GM18873 (cell line): ENCODE measurements around the gene RAB19.
A peak's percentile ranks its signal among the peaks of the same experiment; 100 is the strongest.

ENCODE experiments used
- ATAC-seq: cut with Tn5 transposase; IDR thresholded peaks from one replicate; pipeline ENCODE4 v1.9.1; 2021; ENCODE audit warnings: mild to moderate bottlenecking, moderate library complexity, moderate number of reproducible peaks; ENCODE audit not compliant: unreplicated experiment, low FRiP score

RAB19 gene, protein sequence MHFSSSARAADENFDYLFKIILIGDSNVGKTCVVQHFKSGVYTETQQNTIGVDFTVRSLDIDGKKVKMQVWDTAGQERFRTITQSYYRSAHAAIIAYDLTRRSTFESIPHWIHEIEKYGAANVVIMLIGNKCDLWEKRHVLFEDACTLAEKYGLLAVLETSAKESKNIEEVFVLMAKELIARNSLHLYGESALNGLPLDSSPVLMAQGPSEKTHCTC

DNA sequence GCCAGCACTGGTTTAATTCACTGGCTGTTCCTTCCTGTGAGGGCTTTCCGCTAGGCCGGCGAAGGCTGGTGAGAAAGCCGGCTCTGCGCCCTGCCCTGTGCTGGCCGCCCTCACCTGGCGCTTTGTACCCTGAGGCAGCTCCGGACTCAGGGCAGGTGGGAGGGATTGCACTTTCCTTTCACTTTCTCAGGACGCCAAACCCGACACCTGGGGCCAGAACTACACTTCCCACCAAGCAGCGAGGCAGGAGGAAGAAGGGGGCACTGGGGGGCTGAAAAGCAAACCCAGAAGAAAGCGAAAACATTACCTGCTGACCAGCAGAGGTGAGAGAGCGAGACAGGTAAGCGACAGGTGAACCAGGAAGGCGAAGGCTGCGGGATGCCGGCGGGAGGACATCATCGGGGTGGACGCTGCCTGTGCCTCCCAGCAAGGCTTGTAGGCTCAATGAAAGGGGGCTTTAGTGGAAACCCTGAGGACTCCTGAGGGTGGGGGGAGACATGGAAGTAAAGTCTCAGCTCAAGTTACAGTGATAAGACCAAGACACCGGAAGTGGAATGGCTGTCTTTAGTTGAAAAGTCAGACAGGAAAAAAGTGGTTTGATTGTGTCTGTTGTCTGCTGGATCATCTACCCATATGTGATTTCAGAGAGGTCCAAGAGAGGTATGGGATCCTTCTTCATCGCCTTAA, at the start of gene RAB19:
RAB19 (plus strand) TSS at position 181 of the 687 bp plus-strand sequence. CDS start 3,589 bp downstream, outside the sequence.
- no peak for ATAC-seq

DNA sequence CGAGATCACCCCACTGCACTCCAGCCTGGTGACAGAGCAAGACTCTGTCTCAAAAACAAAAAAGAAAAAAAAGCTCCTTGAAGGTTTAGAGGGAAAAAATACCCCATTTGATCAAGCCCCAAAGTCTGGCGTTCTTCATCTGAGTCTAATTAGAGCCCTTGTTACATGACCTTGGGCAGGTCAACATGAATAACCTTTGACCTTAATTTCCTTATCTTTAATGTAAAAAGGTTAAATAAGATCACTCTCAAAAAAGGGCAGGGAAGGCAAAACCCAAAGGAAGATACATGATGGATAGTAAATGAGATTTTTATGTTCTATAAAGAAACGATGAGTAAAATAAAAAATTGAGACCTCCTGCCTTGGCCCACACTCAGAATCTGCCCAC, 45.8 kb upstream of the RAB19 start:
- ATAC-seq = no peak

DNA sequence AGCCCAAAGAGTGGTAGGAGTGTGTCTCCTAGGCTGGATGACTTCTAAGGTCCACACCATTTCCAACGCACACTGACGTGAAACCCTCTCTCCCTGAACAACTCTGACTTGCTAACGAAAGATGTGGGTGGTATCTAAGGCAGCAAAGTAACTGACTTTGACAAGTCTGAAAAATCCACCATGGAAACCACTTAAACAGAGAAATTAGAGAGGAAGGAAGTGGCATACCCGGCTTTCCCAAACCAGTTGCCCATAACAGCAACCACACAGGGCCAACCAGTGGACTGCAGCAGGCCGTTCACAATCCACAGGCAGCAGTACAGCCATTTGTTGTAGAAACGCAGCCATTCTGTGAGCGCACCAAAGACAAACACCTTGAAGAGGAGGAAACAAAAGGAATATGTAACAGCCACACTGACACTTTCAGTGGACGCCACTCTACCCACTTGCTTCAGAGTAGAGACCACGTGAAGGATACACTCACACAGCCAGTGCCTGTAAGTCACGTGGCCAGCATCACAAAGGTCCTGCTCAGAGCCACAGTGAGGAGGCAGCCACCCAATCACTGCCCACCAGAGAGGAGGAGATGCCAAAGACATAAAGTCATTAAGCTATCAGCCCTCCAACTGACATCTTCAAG, 45.3 kb upstream of the RAB19 start:
- ATAC-seq = no peak

DNA sequence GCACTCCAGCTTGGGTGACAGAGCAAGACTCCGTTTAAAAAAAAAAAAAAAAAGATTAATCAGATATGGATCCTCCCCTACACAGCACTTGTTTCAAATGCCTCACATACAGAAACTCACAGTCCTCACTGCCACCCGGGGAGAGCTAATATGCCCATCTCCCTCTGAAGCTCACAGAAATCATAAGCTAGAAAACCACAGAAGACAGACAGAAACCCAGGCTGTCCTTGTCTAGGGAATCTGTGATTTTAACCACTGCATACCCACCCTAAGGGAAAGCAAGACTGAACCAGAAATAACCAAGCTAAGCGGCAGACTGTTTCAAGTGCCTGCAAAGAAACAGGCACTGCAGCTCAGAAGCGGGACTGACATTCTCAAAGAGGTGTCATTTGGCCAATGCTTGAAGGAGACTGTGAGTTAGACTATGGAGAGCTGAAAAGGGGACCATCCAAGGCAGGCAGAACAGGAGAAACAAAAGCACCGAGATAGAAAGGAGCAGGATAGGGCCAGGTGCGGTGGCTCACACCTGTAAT, 43.1 kb upstream of the RAB19 start:
- ATAC-seq = no peak

DNA sequence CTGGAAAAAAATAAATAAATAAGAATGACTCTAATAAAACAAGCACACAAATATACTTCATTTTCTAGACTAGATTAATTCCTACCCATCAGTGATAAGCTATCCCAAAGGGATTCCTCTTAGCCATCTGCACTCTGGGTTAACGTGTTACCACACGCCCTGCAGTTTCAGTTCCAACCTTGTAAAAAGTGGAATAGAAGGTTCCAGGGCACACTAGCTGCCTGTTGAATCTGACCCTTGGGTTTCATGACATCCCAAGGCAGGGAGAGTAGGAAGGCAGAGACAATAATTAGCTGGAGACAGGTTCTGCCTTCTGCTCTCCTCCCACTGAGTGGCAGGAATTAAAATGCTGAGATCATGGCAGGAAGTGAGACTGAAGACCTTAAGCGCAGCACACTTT, 39.0 kb upstream of the RAB19 start:
- no peak for ATAC-seq

DNA sequence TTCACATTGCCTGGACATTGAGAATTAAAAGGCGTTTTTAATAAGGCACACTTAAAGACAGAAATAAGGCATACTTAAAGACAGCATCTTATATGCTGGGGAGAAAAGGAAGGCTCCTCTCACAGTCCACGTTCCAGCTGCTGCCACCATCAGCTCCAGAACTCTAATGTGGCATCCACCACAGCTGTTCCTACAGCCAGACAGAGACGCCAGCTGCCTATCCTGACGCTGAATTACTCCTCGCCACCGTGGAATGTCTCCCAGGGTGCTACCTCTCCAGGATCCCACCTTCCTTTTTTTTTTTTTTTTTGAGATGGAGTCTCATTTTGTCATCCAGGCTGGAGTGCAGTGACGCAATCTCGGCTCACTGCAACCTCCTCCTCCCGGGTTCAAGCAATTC, 36.3 kb upstream of the RAB19 start:
- ATAC-seq = no peak

DNA sequence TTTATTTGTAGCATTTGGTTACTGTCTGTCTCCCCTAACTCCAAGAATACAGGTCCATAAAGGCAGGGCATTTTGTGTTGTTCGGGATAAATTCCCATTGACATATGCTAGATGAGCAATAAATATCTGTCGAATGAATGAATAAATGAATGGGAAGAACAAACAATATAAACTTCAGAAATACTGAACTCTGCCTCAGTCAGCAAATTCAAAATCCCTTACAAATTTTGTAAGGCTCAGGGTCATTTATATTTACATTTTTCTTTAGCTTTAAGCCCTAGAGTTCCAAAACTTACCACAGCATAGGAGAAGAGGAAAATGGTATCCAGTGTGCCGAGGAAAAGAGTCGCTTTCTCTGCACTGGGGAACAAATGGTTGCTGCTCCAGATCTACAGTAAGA, 34.6 kb upstream of the RAB19 start:
- no peak for ATAC-seq

DNA sequence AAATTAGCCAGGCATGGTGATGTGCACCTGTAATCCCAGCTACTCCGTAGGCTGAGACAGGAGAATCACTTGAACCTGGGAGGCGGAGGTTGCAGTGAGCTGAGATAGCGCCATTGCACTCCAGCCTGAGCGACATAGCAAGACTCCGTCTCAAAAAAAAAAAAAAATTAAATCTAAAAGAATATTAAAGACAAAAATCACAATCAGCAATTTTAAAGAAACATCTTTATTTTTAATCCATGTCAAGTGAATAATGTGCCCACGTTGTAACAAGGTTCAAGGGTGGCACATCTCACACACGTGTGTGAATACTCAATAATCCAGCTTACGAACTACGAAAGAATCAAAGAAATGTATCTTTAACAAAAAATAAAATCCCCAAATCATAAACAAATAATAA, 28.5 kb upstream of the RAB19 start:
- ATAC-seq = no peak

DNA sequence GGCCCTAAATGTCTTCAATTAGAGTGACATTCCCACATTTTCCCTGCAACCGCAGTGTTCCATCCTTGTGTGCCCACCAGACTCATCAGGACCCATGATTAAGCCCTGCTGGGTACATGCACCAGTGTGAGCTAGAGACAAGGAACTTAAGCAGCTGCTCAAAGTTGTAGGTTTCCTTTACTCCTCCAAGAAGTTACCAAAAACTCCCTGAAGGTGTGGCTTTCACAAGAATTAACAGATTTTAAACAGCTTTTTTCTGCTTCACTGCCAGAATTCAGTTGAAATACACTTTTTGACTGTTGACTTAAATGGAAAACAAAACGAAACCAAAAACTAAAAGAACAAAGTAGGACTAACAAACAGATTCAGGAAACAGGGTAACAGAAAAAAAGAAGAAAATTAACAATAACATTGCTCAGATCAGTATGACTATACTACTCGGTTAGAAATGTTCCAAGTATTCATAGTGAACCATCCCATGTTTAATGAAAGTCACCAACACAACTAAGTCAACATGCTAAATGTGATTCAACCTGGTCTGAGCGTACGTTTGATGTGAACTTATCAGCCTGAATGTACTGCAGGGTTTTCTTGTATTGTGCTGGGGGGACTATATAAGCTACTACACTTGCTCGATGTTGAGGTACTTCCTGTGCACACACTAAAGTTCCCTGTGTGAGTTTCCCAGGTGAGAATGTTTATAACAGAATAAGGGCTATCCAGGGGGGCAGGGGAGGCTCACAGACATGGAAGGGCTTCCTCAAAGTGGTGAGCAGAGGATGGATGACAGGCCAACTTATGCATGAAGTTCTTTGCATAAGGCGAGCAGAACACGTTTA, 27.7 kb upstream of the RAB19 start:
- no peak for ATAC-seq

DNA sequence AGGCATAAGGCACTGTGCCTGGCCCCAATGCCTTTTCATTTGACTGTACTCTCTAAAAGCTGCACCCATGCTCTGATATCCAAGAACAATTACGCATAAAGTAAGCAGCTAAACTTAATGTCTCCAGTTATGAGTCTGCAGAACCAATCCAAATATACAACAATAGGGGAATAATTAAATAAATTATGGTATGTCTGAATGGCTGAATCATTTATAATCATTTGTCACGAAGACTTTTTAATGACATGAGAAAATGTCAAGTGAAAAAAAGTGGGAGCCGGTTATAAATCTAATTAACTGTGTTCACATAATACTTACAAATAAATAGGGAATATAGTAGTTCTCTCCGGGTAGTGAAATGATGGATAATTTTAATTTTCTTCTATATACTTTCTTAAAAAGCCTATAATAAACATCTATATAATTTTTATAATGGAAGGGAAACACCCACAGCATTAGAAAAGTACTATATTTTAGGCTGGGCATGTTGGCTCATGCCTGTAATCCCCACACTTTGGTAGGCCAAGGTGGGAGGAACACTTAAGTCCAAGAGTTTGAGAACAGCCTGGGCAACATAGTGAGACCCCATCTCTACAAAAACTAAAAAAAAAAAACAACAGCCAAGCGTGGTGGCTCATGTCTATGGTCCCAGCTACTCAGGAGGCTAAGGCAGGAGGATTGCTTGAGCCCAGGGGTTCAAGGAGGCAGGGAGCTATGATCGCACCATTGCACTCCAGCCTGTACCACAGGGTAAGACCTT, 19.7 kb upstream of the RAB19 start:
- no peak for ATAC-seq

DNA sequence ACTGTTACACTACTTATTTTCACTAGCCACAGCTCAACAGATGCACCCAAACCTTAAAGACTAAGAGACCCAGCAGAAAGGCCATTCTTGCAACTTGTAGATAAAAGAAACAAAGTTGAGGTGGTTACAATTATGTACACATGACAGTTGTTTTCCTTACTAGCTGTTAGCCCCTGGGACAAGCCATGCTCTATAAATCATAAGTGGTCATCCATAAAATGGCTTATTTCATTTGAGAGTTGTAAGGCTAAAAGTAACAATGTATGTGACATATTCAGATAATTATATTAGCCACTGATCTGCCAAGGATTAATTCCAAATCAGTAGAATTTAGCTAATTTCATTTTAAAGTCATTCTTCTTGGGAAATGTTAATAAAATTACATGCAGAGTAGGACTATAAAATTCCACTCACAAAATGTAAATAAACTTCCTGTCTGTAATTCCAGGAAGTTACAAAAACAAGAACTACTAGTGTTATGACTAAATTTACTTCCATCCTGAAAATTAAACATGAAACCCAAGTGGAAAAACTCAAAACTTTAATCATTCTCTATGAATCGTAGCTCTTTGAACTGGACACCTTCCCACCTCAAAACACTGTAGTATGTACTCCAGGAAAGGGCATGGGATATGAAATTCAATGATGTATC, 18.8 kb upstream of the RAB19 start:
- no peak for ATAC-seq

DNA sequence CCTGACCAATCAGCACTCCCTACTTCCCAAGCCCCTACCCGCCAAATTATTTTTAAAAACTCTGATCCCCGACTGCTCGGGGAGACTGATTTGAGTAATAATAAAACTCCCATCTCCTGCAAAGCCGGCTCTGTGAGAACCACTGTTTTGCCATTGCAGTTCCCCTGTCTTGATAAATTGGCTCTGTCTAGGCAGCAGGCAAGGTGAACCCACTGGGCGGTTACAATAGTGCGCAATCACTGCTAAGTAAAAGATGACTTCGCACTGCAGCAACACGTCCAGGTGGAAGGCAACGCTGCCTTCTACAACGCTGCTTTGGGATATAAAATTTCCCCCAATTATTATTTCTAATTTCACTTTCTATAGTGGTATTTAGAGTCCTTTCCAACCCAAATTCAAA, 14.4 kb upstream of the RAB19 start:
- ATAC-seq = no peak

DNA sequence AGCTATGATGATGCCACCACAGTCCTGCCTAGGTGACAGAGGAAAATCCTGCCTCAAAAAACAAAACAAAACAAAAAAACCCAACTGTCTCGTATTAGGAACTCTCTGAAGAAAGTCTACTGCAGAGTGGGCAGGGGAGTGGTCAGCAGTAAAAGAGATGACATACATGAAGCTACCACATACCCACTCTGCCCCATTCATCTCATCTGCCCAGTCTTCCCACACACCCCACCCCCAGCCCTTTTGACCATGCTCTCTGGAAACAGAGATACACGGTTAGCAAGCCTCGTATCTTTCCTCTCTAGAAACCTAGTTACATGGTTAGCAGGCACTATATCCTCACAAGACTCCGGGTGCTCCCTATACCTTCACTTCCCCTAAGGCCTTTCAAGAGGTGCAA, 13.8 kb upstream of the RAB19 start:
- no peak for ATAC-seq

DNA sequence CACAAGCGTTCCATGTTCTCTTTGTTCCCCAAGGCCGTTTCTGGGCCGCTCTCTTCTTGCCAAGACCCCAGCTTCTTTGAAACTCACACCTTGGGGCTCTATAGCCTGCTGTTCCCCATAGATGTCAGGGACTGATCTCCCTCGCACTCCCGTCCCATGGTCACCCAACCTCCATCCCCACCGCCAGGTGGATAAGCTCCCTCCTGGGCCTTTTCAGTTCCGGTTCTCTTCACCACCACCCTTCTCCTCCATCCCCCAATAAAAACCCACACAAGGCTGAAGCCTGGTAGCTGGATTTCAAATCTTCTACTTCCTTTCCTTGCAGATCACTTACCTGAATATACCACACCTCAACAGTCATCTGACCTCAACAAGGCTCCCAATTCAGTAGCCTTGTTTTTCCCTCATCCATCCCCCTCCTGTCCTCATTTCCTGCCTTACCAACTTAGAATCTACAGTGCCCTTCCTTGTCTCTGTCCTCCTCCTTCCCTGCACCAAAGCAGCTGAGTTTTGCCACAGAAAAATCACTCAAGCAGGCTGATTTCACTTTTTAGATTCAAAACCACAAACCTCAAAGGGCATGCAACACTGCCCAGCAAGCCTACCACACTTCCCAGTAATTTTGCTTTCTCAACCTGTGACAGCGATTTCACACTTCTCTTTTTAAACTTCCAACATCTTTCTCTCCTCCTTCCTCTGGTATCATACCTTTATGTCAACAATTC, 13.2 kb upstream of the RAB19 start:
- ATAC-seq = no peak

DNA sequence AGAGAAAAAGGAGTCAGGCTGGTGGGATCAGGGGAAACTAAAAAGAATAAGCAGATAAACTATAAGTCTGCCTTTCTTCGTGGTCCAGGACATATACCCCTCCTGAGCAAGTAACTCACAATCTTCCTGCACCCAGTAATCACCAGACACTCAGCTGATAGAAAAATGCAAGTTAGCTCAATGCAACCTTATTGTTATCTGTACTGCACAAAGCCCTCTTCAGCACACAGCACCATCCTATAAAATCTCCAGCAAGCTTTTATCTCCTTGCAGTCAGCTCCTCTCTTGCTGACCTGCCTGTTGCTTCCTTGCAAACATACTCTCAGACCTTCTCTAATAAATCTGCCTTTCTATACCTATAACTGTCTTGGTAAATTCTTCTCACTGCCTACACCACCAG, 12.2 kb upstream of the RAB19 start:
- no peak for ATAC-seq

DNA sequence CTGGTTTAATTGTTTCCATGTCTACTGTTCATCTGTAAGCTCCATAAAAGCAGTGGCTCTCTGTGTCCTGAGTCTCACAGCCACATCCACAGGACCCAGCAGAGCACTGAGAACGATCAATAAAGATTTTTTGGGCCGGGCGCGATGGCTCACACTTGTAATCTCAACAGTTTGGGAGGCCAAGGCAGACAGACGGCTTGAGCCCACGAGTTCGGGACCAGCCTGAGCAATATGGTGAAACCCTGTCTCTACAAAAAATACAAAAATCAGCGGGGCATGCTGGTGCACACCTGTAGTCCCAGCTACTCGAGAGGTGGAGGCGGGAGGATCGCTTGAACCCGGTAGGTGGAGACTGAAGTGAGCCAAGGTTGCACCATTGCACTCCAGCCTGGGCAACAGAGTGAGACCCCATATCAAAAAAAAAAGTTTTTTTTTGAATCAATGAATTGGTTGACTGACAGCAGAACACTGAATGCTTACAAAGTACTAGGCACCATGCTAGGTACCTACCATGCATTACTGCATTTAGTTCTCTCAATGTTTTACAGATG, 10.0 kb upstream of the RAB19 start:
- no peak for ATAC-seq

DNA sequence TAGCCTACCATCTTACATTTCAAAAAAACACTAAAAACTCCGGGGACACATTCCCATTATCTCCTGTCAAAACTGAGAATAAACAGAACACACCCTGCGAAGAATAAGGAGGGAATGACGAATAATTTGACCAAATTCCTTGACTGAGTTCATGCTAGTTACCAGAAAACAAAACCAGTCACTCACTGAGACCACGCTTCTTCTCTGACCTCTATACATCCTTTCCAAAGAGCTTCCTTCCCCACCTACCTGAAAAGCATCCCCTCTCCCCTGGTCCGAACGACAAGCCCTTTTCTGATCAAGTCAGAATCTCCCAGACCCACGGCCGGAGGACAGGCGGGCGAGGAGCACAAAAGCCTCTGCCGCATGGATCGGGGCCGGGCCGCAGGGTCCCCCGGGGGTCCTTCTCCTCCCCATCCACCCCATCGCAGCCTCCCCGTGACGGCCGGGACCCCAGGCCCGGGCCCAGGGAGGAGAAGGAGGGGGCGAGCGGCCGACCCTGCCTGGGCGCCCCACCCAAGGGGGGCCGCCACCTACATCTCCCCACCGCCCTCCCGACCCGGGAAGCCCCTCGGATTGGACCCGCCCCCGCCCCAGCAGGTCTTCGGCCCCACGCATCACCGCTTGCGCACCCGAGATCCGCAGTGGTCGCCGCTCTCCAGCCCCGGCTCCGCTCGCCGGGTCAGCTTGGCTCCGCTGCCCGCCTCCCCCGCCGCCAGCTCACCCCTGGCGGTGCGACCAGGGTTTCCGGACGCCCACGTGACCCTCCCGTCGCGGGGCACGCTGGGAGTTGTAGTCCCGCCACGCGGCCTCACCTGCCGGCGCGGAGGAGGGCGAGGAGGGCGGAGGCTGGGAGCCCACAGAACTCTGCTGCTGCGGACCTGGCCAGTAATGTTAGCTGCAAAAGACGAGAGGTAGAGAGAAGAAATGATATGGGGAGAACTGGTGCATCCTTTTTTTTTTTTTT, 5.8 kb upstream of the RAB19 start, which contains the start of gene SLC37A3:
SLC37A3 (minus strand) TSS at position 747 of the 967 bp plus-strand sequence. CDS start 16,004 bp downstream, outside the sequence.
- peak; percentile 85 for ATAC-seq
